ENCODE measurements around the gene RALGPS2.

Gene RALGPS2

DNA sequence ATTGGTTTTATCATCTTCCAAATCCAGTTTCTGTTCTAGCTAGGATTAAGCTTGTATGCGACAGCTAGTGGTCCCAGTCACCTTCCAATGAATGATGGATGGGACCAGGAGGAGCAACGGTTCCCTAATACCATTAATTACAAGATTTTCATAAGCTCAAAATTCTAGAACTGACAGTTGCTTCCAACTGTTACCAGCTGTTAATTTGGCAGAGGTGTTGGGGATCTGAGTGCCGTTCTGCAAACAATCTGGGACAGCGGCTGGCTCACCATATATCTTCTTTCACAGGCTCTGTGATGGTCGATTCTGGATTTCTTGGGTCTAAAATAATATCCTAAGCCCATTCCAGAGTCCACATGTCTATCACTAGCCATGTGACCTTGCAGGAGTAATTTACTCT is 34.5 kb upstream of the RALGPS2 start:
- Histone ChIP-seq H3K27ac (ENCODE audit: extremely low read depth, low read depth, low read length) (no peak overlapping the region), H3K4me3 (ENCODE audit: low read depth, low read length) (no peak overlapping the region), H3K9me3 (ENCODE audit: control insufficient read depth, insufficient read depth, low read depth, low read length) (no peaks in the 10 kb centered on the region), H3K4me1 (ENCODE audit: control insufficient read depth, insufficient read depth, low read length) (no peaks in the 10 kb centered on the region), H3K36me3 (ENCODE audit: control insufficient read depth in 2 of 2, insufficient read depth in 1 of 2, low read length in 2 of 2) (no peaks in the 10 kb centered on the region)
- TF ChIP-seq ZNF513 (tag by site-specific recombination; IDR thresholded peaks at IDR 0.05) (no peak), ZNF391 (tag by site-specific recombination; IDR thresholded peaks at IDR 0.05; ENCODE audit: borderline replicate concordance, low read depth) (no peak), ZNF549 (tag by site-specific recombination; IDR thresholded peaks at IDR 0.05) (no peak), ZNF404 (tag by site-specific recombination; IDR thresholded peaks at IDR 0.05) (no peak), HOXC10 (CRISPR knock-in tag; IDR thresholded peaks at IDR 0.05) (no peak), ZNF843 (tag by site-specific recombination; IDR thresholded peaks at IDR 0.05) (no peak), ZNF624 (tag by site-specific recombination; IDR thresholded peaks at IDR 0.05) (no peak), ZBTB11 (tag by site-specific recombination; conservative IDR thresholded peaks at IDR 0.05; ENCODE audit: low read depth) (no peak), OVOL3 (tag by site-specific recombination; IDR thresholded peaks at IDR 0.05) (no peak), ZNF571 (tag by site-specific recombination; IDR thresholded peaks at IDR 0.05) (no peak), RBAK (tag by site-specific recombination; IDR thresholded peaks at IDR 0.05) (no peak), PATZ1 (tag by site-specific recombination; IDR thresholded peaks at IDR 0.05) (no peak), ZNF792 (tag by site-specific recombination; IDR thresholded peaks at IDR 0.05) (no peak), ZNF776 (tag by site-specific recombination; IDR thresholded peaks at IDR 0.05; ENCODE audit: borderline replicate concordance) (no peak), ZNF521 (tag by site-specific recombination; IDR thresholded peaks at IDR 0.05) (no peak), ZNF174 (tag by site-specific recombination; IDR thresholded peaks at IDR 0.05) (no peak), ZNF335 (tag by site-specific recombination; conservative IDR thresholded peaks at IDR 0.05) (no peak), GLIS1 (tag by site-specific recombination; IDR thresholded peaks at IDR 0.05) (no peak)
- TF ChIP-seq, protein P1, sequence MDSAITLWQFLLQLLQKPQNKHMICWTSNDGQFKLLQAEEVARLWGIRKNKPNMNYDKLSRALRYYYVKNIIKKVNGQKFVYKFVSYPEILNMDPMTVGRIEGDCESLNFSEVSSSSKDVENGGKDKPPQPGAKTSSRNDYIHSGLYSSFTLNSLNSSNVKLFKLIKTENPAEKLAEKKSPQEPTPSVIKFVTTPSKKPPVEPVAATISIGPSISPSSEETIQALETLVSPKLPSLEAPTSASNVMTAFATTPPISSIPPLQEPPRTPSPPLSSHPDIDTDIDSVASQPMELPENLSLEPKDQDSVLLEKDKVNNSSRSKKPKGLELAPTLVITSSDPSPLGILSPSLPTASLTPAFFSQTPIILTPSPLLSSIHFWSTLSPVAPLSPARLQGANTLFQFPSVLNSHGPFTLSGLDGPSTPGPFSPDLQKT (IDR thresholded peaks at IDR 0.05; ENCODE audit: borderline replicate concordance, low read depth, low read length), result no peak
- TF ChIP-seq, protein P2, sequence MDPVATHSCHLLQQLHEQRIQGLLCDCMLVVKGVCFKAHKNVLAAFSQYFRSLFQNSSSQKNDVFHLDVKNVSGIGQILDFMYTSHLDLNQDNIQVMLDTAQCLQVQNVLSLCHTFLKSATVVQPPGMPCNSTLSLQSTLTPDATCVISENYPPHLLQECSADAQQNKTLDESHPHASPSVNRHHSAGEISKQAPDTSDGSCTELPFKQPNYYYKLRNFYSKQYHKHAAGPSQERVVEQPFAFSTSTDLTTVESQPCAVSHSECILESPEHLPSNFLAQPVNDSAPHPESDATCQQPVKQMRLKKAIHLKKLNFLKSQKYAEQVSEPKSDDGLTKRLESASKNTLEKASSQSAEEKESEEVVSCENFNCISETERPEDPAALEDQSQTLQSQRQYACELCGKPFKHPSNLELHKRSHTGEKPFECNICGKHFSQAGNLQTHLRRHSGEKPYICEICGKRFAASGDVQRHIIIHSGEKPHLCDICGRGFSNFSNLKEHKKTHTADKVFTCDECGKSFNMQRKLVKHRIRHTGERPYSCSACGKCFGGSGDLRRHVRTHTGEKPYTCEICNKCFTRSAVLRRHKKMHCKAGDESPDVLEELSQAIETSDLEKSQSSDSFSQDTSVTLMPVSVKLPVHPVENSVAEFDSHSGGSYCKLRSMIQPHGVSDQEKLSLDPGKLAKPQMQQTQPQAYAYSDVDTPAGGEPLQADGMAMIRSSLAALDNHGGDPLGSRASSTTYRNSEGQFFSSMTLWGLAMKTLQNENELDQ (tag by site-specific recombination; IDR thresholded peaks at IDR 0.05; ENCODE audit: low read depth), result no peak
- CTCF ChIA-PET, result interaction anchor here (1.2 kb wide), 2 partner anchors 10 to 12 kb away, joined by 3 read pairs; no protein-coding TSS in a partner anchor
- POLR2A ChIA-PET, result no interaction called here

Measured in HEK293 (cell line).